Neuronal stem cell (in vitro differentiated cells): ENCODE results near the gene RARRES2.

ENCODE experiments used
- DNase-seq: peaks from one replicate; pipeline ENCODE4 v3.0.0-alpha.2; 2013; ENCODE audit warnings: low spot score
- H2AFZ ChIP-seq: one replicate; pipeline ENCODE4 v1.6.1; 2013; ENCODE audit warnings: mild to moderate bottlenecking, low read length, inconsistent platforms
- H2AK5ac ChIP-seq: 2 replicates; pipeline ENCODE4 v1.6.1; 2013; ENCODE audit warnings: low read depth, mild to moderate bottlenecking, inconsistent platforms, low read length, moderate library complexity, mixed read lengths
- H2BK120ac ChIP-seq: 2 replicates; pipeline ENCODE4 v1.6.1; 2013; ENCODE audit warnings: low read depth, mild to moderate bottlenecking, inconsistent platforms, low read length, moderate library complexity, mixed read lengths
- H2BK12ac ChIP-seq: one replicate; pipeline ENCODE4 v1.6.1; 2013; ENCODE audit warnings: low read length, inconsistent platforms
- H2BK15ac ChIP-seq: 2 replicates; pipeline ENCODE4 v1.6.1; 2013; ENCODE audit warnings: mild to moderate bottlenecking, low read length, inconsistent platforms, mixed read lengths
- H2BK5ac ChIP-seq: one replicate; pipeline ENCODE4 v1.6.1; 2013; ENCODE audit warnings: inconsistent platforms, mild to moderate bottlenecking, low read length, moderate library complexity
- H3K14ac ChIP-seq: one replicate; pipeline ENCODE4 v1.6.1; 2013; ENCODE audit warnings: low read length, inconsistent platforms
- H3K18ac ChIP-seq: 2 replicates; pipeline ENCODE4 v1.6.1; 2013; ENCODE audit warnings: low read length, inconsistent platforms
- H3K23ac ChIP-seq: 2 replicates; pipeline ENCODE4 v1.6.1; 2013; ENCODE audit warnings: low read depth, mild to moderate bottlenecking, mixed read lengths, low read length, inconsistent platforms; ENCODE audit not compliant: poor library complexity
- H3K27ac ChIP-seq: replicated peaks from 3 replicates; pipeline ENCODE4 v1.5.1; 2013; ENCODE audit warnings: low read length, inconsistent platforms
- H3K27me3 ChIP-seq, 3 experiments: 2 replicates each; pipeline ENCODE4 v1.6.1; 2013; ENCODE audit warnings: low read length in 3 of 3, mild to moderate bottlenecking in 2 of 3, inconsistent platforms in 1 of 3, low read depth in 1 of 3, mixed read lengths in 1 of 3, moderate library complexity in 1 of 3; ENCODE audit not compliant: control insufficient read depth in 3 of 3, insufficient read depth in 3 of 3
- H3K36me3 ChIP-seq, 2 donors: replicated peaks in 1 of 2; 2 replicates each; pipeline ENCODE4 v1.6.1; 2013; ENCODE audit warnings: low read length in 2 of 2; ENCODE audit not compliant: control insufficient read depth in 2 of 2, insufficient read depth in 2 of 2
- H3K4ac ChIP-seq: 2 replicates; pipeline ENCODE4 v1.6.1; 2013; ENCODE audit warnings: inconsistent platforms, mild to moderate bottlenecking, low read length, moderate library complexity
- H3K4me1 ChIP-seq, 2 donors: 1 replicate in 1 of 2; 2 replicates in 1 of 2; pipeline ENCODE4 v1.6.1; 2013; ENCODE audit warnings: low read length in 2 of 2, low read depth in 1 of 2; ENCODE audit not compliant: control insufficient read depth in 2 of 2, insufficient read depth in 1 of 2
- H3K4me2 ChIP-seq: one replicate; pipeline ENCODE4 v1.6.1; 2013; ENCODE audit warnings: mild to moderate bottlenecking, low read length, inconsistent platforms; ENCODE audit not compliant: insufficient read depth, poor library complexity, severe bottlenecking
- H3K4me3 ChIP-seq, 2 donors: 2 replicates each; pipeline ENCODE4 v1.5.1; 2013; ENCODE audit warnings: low read length in 2 of 2, mild to moderate bottlenecking in 2 of 2, inconsistent platforms in 1 of 2, moderate library complexity in 1 of 2
- H3K79me1 ChIP-seq: one replicate; pipeline ENCODE4 v1.6.1; 2013; ENCODE audit warnings: low read depth, mild to moderate bottlenecking, inconsistent platforms, low read length, moderate library complexity
- H3K9ac ChIP-seq: one replicate; pipeline ENCODE4 v1.6.1; 2013; ENCODE audit warnings: mild to moderate bottlenecking, low read depth, low read length, inconsistent platforms; ENCODE audit not compliant: poor library complexity
- H3K9me3 ChIP-seq, 2 donors: replicated peaks in 1 of 2; 2 replicates each; pipeline versions ENCODE3 to v1.6.1; 2013; ENCODE audit warnings: low read length in 2 of 2, mild to moderate bottlenecking in 2 of 2, inconsistent platforms in 1 of 2, low read depth in 1 of 2, mixed read lengths in 1 of 2, moderate library complexity in 1 of 2; ENCODE audit not compliant: control insufficient read depth in 2 of 2, insufficient read depth in 1 of 2
- H4K8ac ChIP-seq: one replicate; pipeline ENCODE4 v1.6.1; 2013; ENCODE audit warnings: low read depth, mild to moderate bottlenecking, inconsistent platforms, low read length, moderate library complexity
- H4K91ac ChIP-seq: one replicate; pipeline ENCODE4 v1.6.1; 2013; ENCODE audit warnings: low read length, low read depth, mild to moderate bottlenecking, inconsistent platforms; ENCODE audit not compliant: poor library complexity
- WGBS, 2 donors: extraction: QIAGEN DNeasy Blood & Tissue Kit; methylation state at CpG; one replicate each; pipeline ENCODE4 v1.1.7; 2013; ENCODE audit warnings: missing lambda C conversion rate in 2 of 2, mixed read lengths in 1 of 2; ENCODE audit not compliant: insufficient read length in 2 of 2, insufficient replicate concordance in 1 of 2; ENCODE audit errors: extremely low coverage in 2 of 2; 5-methylcytosine and 5-hydroxymethylcytosine counted together

RARRES2 gene

GRCh38 chr7:150378115-150378852 is 36.9 kb upstream of the RARRES2 start:
- no peak overlapping the region for H3K14ac ChIP-seq
- peak; percentile 83 for DNase-seq
- peaks cover 41 to 43% of the 10 kb centered on the region in 2 donors for H3K4me1 ChIP-seq
- H2AFZ ChIP-seq = peak overlapping the region; percentile 71
- H3K36me3 ChIP-seq = peaks cover 12 to 23% of the 10 kb centered on the region in 2 donors
- no peaks in the 10 kb centered on the region for H3K27me3 ChIP-seq
- no CpG with 5 or more reads among the region's 32 CpGs for whole genome bisulfite sequencing, 2 donors
- peak overlapping the region; percentile 88 for H2BK15ac ChIP-seq
- H3K4ac ChIP-seq = no peak overlapping the region
- H3K23ac ChIP-seq = peak overlapping the region; percentile 96
- peak overlapping the region; percentile 98 for H2BK5ac ChIP-seq
- H3K18ac ChIP-seq = peak overlapping the region; percentile 98
- H3K9ac ChIP-seq = peak overlapping the region; percentile 93
- no peak overlapping the region for H2BK12ac ChIP-seq
- peak overlapping the region; percentile 88 for H3K4me2 ChIP-seq
- peaks cover 5% of the 10 kb centered on the region for H3K79me1 ChIP-seq
- H4K91ac ChIP-seq = peak overlapping the region; percentile 93
- peak overlapping the region; percentile 96 for H3K27ac ChIP-seq
- H3K9me3 ChIP-seq = no peaks in the 10 kb centered on the region
- peak overlapping the region; percentile 97 for H2BK120ac ChIP-seq
- peak overlapping the region; percentile 95 for H2AK5ac ChIP-seq
- H4K8ac ChIP-seq = no peak overlapping the region
- H3K4me3 ChIP-seq = peak overlapping the region; percentile 55 to 87

GRCh38 chr7:150377635-150378034 is 36.2 kb upstream of the RARRES2 start:
- Histone ChIP-seq H2AK5ac (no peak overlapping the region), H3K23ac (no peak overlapping the region), H2BK15ac (no peak overlapping the region), H4K91ac (no peak overlapping the region), H3K4ac (no peak overlapping the region), H2AFZ (no peak overlapping the region), H4K8ac (no peak overlapping the region), H3K4me3 (no peak overlapping the region), H3K27me3 (no peaks in the 10 kb centered on the region), H2BK12ac (no peak overlapping the region), H3K79me1 (peaks cover 8% of the 10 kb centered on the region), H3K14ac (no peak overlapping the region), H3K9me3 (no peaks in the 10 kb centered on the region), H3K9ac (no peak overlapping the region), H3K4me1 (peaks cover 36% of the 10 kb centered on the region in 2 donors), H3K36me3 (peaks cover 19 to 30% of the 10 kb centered on the region in 2 donors), H3K18ac (no peak overlapping the region), H3K27ac (peak overlapping the region; percentile 25), H2BK5ac (no peak overlapping the region), H2BK120ac (no peak overlapping the region), H3K4me2 (no peak overlapping the region)
- no CpG with 5 or more reads among the region's 4 CpGs for WGBS, 2 donors
- no peak for DNase-seq

DNA sequence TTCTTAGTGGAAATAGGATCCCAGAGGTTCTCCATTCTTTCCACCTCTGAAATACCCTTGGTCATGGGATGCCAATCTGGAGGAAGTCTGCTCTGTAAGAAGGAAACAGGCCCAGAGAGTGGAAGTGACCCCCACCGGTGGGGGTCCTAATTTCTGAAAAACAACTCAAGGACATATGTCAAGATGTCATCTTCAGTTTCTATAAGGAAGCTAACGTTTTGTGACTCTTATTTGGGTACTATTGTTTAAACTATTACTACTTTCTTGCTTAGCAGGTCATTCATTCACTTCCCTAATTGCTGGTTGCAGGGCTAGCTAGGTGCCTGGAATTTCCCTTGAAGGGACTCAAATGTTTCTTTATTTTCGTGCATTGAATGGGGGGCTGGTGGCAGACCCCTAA is 35.8 kb upstream of the RARRES2 start:
- Histone ChIP-seq H2AFZ (no peak overlapping the region), H3K23ac (no peak overlapping the region), H2BK5ac (no peak overlapping the region), H3K18ac (no peak overlapping the region), H3K4me1 (peaks cover 32 to 33% of the 10 kb centered on the region in 2 donors), H3K4me2 (no peak overlapping the region), H2BK15ac (no peak overlapping the region), H3K4ac (no peak overlapping the region), H4K91ac (no peak overlapping the region), H3K14ac (no peak overlapping the region), H2BK120ac (no peak overlapping the region), H3K27ac (peak overlapping the region; percentile 25), H3K9ac (no peak overlapping the region), H3K9me3 (no peaks in the 10 kb centered on the region), H3K27me3 (no peaks in the 10 kb centered on the region), H2BK12ac (no peak overlapping the region), H2AK5ac (no peak overlapping the region), H3K4me3 (no peak overlapping the region), H3K36me3 (peaks cover 21 to 34% of the 10 kb centered on the region in 2 donors), H3K79me1 (peaks cover 12% of the 10 kb centered on the region), H4K8ac (no peak overlapping the region)
- no peak for DNase-seq
- no CpG with 5 or more reads among the region's 3 CpGs for WGBS, 2 donors

DNA sequence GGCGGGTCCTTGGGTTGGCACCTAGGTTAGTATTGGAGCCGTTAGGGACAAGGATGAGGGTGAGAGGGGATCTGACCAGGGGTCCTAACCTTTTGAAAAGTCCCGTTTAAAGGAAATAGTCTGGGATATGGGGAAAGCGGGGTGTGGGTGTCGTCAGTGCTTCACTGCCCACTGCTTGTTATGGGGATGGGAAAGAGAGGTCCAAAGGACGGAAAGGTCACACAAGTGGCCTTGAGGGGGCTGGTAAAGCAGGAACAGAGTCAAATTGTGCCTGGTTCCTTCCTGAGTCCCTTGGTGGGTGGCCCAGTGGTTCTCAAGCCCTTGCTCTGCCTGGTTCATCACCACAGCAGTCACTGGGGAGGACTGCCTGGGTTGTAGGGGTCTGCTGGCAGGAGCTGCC is 35.1 kb upstream of the RARRES2 start:
- DNase-seq = no peak
- Histone ChIP-seq H3K9me3 (no peaks in the 10 kb centered on the region), H4K8ac (no peak overlapping the region), H3K4me3 (no peak overlapping the region), H2AFZ (no peak overlapping the region), H3K14ac (no peak overlapping the region), H2BK12ac (no peak overlapping the region), H3K18ac (peak overlapping the region; percentile 59), H2BK15ac (no peak overlapping the region), H3K4ac (no peak overlapping the region), H3K23ac (no peak overlapping the region), H2AK5ac (no peak overlapping the region), H3K36me3 (peaks cover 23 to 39% of the 10 kb centered on the region in 2 donors), H4K91ac (no peak overlapping the region), H2BK120ac (no peak overlapping the region), H3K4me1 (peaks cover 26 to 29% of the 10 kb centered on the region in 2 donors), H3K27me3 (no peaks in the 10 kb centered on the region), H3K27ac (peak overlapping the region; percentile 52), H3K79me1 (peaks cover 16% of the 10 kb centered on the region), H3K9ac (no peak overlapping the region), H3K4me2 (no peak overlapping the region), H2BK5ac (no peak overlapping the region)
- no CpG with 5 or more reads among the region's 6 CpGs for WGBS, 2 donors
